Inflammatory macrophage (primary cell): ENCODE measurements around the gene DAB2IP.
A peak's percentile ranks its signal among the peaks of the same experiment; 100 is the strongest.

ENCODE experiments used
- DNase-seq, 2 donors: peaks; one replicate each; pipeline ENCODE4 v3.0.0-alpha.2; 2020 to 2022

Gene DAB2IP

DNA sequence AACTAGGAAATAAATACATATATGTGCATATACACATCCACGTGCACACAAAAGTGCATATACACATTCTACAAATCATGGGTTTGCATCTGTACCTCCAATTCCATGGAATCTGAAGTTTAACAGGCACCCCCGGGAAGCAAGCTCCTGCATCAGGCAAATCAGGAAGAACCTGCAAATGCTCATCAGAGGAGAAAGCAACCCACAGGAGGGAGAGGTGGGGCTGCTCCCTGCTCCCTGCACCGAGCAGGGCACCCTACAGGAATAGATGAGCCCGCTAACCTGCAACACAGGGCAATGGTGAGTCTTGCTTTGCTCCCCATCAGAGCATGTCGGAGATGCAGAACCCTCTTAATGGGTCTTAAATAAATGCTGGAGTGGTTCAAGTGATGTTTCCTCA, 151.3 kb downstream of the DAB2IP start:
- DNase-seq: no peak

DNA sequence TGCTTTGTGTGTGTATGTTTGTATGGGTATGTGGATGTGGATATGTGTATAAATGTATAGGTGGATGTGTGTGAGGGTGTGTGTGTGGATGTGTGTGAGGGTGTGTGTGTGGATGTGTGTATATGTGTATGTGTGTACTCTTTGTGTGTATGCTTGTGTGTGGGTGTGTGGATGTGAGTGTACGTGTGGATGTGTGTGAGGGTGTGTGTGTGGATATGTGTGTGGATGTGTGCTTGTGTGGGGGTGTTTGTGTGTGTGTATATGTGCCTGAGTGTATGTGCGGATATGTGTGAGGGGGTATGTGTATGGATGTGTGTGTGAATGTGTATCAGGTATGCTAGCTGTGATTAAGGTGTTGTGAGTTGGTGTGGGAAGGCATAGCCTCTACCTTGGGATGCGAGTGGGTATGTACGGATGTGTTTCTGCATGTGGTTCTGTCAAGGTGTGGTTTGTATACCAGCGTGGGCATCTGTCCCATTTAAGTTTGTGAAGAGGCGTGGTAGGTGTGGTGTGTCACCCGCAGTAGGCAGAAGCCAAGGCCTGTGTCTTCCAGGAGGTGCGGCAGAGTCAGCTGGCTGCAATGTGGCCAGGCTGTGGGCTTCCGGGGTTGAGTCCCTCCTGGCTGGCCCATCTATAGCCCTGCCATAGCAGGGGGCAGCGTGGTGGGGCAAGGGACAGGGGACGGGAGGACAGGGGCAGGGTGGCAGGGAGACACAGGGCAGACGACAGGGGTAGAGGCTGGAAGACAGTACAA, 155.8 kb downstream of the DAB2IP start:
- DNase-seq: no peak

DNA sequence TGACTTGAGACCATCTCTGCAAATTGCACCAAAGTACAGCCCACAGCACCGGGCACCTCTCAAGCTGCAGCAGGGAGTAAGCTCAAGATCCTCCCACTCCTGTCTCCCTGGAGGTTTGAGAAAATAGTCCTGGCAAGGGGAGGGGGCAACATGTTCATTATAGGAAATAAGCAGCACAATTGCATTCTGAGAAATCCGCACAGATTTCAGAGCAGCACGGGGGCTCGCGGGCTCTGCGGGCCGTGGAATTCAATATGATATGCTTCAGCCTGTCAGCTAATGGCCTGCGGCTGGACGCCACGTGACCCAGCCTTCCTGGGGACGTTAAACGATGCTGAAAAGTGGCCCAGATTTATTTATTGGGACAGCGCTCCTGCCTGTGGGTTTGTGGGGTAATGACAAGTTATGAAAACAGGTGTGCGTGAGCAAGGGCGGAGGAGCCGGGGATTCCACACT, 156.4 kb downstream of the DAB2IP start:
- no peak for DNase-seq

DNA sequence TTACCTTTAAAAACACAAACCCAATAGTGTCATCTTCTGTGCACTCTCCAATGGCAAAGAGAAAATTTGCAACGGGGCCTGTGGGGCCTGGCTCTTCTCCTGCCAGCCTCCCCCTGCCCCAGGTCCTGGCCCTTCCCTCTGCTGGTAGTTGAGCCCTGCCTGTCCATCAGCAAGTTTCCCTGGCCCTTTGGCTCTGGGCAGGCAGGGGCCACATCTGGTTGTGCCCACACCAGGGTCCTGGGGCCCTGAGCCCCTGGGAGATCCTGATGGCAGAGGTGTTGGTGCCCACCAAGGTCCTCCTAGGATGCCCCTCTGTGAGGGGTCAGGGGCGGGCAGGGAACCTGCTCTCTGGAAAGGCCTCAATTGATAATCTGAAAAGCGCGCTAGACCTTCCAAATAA, 157.3 kb downstream of the DAB2IP start:
- DNase-seq: no peak

DNA sequence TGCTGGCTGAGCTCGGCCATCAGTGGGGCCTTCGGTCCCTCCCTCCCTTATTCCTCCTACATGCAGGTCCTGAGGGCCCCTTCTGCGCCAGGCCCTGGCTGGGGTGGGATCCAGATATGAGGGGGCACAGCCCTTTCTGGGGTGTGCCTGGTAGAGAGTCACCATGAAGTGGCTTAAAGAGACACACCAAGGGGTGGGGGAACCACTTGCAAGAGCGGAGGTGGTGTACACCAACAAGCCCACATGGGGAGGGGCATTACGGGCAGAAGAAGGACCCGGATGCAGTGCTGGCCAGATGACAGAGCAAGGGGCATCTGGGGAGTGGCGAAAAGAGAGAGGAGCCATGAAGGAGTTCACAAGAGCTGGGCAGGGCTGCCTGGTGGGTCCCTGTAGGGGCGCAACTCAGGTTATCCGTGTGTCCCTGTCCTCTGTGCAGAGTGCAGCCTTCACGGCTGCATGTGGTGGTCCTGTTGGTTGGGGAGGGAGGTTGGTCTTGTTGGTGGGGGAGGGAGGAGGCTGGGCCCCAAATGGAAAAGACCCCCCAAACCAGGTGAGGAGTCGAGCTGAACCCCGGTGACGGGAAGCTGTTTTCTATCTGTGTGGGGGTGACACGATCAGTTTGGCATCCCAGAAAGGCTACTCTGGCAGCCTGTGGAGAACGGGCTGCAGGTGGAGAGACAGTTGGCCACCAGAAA, 158.1 kb downstream of the DAB2IP start:
- DNase-seq: no peak

DNA sequence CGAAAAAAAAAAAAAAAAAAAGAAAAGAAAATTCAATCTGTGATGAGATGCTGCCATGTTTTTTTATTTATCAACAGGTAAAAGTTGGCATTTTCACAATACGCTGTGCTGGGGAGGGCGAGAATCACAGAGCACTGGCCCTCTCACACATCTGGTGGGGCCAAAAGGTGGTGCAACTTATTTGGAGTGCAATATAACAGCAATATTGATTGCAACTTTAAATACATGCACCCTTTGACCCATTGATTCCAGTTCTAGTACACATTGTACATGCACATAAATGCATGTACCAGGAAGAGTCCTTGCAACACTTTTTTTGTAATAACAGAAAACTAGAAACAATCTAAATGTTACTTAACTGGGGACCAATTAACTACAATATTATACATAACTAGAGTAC, 159.1 kb downstream of the DAB2IP start:
- no peak for DNase-seq

DNA sequence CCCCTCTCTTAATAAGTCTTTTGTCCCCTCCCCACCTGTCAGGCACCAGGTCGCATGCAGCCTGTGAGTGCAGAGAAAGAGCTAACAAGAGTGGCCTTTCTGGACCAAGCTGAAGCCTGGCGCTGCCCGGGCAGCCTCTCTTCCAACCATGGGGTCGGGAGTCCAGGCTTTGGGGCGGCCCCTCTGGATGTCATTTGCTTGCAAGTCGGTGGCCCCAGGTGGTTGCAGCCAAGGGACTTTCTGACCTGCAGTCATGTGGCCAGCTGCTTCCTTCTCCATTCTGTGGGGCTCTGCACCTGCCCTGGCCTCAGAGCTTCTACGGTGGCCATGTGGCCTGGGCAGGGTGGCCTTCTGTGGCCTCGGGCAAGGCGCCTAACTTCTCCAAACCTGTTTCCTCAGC, 159.7 kb downstream of the DAB2IP start:
- DNase-seq: no peak

DNA sequence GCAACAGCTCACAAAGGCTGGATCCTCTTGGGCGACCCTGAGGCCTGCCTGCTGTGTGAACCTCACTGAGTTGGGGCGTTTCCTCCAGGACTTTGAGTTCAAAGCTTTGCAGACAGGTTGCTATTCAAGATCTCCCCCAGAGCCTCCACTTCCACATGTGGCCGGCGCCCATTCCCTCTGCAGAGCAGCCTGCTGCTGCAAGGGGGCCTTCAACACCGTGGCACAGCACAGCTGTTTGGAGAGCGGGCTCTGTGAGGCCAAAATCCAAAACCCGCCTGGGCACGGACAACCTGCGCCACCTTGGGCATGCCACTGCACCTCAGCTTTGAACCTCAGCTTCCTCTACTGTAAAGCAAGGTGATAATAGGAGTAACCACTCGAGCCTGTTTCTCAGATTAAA, 160.3 kb downstream of the DAB2IP start:
- no peak for DNase-seq

DNA sequence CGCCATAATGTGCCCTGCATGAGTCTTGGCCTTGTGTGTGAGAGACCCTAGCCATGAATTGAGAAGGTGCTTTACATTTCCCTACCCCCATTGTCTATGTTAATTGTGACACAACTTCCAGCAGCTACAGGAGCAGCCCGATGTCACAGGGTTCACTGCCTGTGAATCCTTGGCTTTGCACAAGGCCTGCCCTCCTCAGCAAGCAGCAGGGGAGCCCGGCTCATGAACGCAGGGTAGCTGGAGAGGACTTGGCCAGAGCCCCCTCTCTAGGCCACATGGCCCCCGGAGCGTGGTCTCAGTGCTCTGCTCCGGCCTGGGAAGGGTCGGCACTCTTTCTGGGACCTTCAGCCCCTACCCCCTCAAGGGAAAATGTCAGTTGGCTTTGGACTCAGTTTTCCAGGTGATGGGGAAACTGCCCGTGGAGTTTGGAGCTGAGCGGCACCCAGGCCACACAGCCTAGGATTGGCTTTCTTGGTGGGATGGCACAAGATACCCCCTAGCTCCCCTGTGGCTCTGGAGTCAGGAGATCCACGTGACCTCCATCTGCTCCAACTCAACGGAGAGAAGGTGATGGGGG, 160.8 kb downstream of the DAB2IP start:
- DNase-seq: no peak

DNA sequence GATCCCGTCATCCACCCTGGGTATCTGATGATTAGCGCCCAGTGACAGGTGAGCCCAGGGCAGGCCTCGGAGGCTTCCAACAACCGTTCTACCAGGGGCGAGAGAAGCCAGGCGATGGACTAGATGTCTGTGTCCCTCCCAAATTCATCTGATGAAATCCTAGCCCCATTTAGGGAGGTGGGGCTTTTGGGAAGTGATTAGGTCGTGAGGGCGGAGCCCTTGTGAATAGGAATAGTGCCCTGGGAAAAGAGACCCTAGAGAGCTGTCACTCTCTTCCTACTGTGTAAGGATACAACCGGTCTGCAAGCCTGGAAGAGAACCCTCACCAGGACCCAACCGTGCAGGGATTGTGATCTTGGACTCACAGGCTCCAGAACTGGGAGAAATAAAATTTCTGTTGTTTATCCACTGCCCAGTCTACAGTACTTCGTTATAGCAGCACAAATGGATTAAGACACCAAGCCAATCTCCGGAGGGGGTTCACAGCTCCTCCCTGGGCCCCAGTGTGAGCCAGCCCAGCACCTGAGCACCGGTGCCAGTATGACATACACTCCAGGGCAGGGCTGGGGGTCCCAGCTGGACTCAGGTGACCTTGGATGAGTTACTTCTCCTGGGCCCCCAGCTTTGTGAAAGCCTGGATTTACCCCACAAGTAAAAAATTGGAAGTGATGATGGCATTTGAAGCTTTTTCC, 162.2 kb downstream of the DAB2IP start:
- DNase-seq: no peak

DNA sequence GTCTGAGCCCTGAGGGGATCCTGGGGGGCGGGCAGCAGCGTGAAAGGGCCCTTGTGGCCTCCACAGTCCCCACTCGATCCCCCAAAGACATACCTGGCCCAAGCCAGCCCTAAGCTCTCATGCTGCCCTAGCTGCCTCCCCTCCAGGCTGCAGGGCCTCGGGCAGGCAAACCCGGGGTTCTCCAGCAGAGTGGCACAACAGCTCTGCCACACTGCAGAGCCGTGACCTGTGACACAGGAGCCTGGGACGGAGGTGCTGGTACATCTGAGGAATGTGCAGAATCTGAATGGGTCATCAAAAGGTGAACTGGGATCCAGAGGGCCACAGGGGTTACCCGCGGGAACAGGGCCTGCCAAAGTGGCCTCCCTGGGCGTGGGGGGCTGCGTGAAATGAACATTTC, 163.2 kb downstream of the DAB2IP start:
- DNase-seq: no peak

DNA sequence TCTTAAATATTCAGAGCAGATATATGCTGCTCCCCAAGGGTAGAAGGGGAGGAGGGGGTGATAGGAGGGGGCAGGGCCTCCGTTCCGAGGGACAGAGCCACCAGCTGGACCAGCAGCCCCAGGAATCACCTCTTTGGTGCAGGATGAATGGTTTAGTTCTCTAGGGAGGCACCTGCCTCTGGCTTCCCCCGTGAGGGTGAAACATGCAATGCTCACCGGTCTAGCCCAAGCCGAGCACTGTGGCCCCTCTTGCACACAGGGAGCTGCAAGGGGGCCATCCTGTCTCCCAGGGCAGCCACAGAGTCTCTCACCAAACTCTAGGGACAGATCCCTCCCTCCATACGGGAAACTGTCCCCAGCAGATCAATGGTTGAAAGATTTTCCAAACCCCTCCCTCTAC, 163.7 kb downstream of the DAB2IP start:
- DNase-seq: no peak

DNA sequence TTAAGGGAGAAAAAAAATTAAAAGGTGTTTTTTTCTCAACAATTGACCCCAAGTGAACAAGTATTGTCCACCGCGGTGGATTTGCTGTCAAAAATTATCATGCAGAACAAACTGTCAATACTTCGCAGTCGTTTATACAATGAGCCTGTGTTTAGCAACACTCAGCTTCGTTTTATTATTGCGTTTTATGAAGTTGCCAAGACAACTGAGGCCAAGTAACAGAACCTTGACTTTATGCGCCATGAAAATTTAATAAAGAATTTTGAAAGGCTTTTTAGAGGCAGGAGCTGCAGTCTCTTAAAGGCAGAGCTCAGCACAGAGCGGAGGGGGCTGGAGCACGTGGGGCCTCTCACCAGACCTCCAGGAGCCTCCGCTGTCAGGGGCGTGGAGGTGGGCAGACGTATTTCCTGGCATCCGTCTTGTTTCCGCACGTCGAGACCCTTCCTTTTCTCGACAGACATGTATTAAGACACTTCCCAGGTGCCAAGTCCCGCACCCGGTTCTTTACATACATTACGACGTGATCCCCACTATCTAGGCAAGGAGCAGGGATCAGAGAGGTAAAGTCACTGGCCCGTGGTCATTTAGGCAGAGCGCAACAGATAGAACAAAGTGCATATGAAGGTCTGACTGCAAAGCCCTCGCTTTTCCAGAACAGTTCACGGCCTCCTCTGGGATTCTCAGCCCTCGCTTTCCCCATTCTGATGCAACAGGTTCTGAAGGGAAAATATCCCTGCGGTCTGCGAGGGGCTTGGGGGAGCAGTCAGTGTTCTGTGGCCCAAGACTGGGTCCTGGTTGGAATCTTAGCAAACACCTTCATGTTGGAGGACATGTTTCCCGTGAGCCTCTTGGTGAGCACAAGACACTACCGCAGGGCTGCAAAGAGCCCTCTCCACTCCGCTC, 164.4 kb downstream of the DAB2IP start:
- no peak for DNase-seq

DNA sequence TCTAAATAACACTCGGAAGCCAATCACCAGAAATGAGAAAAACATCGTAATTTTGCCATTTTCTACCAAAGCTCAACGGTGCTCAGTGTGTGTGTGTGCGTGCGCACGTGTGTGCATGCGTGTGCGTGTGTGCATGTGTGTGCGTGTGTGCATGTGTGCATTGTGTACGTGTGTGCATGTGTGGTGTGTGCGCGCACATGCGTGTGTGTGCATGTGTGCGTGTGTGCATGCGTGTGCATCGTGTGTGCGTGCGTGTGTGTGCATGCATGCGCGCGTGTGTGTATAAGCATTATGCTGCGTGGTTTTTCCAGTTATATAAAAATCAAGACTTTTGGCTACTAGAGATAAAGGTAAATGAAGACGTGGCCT, 165.0 kb downstream of the DAB2IP start:
- no peak for DNase-seq

DNA sequence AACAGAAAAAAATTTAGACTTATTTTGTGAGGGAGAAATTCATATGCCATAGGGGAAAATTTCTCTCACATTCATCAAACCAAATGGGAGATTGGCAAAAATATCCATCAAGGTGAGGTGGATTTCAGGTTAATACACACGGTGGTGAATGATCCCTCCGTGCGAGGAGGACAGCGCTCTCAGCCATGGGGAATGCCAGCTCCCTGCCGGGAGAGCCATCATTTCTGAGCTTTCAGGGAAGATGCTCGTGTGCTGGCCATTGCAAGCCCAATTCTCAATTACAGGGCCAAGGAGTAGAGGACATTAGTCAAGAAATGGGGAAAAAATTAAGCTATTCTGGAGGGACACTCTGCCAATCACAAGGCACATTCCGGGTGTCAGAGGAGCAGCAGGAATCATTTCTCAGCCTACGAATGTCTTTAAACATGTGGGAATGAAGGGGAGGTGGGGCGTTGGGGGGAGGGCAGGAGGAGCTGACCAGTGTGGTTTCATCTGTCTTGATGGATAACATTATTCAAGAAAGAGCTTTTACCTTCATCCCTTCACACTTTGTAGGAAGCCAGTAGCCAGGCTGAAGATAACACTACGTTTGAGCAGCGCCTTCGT, 165.5 kb downstream of the DAB2IP start:
- DNase-seq: no peak

DNA sequence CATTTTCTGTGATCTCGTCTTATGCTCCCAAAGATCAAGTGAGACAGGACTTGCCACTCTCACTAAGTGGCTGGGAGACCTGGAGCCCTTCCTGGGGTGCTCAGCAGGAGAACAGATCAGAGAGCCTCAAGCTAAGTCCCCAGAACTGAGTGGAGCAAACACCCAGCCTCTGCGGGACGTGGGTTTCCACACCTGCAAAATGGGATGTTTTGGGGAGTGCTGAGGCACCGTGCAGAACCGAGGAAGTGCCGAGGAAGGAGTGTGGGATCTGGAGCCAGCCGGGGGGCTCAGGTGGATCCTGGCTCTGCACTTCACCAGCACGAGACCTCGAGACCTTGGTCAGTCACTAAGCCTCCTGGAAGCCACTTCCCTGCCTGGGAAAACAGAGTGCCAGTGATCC, 166.0 kb downstream of the DAB2IP start:
- no peak for DNase-seq

DNA sequence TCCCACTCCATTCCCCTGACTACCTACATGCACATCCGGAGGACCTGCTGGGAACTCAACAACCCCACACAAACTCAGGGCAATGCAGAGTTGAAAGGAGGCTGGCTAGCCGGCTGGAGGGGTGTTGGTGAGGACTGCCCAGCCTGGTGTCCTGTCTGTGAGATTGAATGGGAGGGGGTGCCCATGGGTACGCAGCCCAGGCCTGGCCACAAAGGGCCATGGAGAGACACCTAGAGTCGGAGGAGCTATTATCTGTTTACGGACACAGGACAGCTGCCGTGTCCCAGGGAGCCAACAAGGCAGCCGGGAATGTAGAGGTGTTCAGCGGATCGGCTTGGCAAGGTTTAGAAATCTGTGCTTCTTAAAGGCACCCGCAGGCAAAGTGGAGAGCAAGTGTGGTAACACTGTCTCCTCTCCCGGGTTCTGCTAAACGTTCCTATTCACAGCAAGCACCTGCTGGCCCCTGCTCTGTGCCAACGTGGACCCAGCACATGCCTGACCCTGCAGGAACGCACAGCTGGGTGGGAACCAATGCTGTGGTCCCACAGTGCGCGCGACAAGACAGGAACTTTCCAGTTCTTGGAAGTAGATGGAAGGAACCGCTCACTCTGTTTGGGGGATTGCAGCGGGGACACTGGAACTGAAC, 166.7 kb downstream of the DAB2IP start:
- no peak for DNase-seq

DNA sequence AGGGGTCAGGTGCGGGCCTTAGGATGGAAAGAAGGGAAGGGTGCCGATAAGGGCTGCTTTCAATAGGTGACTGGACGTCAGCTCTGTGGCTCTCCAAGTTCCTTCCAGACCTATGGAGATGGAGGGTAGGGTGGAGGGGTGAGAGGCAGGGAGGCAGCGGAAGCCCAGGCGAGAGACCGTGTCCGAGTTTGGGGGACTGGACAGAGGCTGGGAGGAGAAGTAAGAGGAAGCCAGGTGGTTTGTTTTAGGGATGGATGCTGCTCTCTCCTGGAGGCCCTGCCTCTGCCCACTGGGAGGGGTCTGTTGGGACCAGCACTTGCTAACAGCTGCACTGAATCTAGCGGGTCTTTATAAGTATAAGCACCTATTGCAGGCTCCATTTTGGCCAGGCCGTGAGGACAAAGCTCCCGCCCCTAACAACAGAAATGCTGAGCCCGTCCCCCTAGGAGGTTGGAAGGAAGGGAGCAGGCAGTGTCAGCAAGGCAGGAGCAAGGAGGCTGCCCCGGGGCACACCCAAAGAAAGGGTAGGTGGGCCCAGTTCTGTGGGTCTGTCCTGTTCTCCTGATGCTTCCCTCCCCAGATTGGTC, 167.5 kb downstream of the DAB2IP start:
- DNase-seq: no peak

DNA sequence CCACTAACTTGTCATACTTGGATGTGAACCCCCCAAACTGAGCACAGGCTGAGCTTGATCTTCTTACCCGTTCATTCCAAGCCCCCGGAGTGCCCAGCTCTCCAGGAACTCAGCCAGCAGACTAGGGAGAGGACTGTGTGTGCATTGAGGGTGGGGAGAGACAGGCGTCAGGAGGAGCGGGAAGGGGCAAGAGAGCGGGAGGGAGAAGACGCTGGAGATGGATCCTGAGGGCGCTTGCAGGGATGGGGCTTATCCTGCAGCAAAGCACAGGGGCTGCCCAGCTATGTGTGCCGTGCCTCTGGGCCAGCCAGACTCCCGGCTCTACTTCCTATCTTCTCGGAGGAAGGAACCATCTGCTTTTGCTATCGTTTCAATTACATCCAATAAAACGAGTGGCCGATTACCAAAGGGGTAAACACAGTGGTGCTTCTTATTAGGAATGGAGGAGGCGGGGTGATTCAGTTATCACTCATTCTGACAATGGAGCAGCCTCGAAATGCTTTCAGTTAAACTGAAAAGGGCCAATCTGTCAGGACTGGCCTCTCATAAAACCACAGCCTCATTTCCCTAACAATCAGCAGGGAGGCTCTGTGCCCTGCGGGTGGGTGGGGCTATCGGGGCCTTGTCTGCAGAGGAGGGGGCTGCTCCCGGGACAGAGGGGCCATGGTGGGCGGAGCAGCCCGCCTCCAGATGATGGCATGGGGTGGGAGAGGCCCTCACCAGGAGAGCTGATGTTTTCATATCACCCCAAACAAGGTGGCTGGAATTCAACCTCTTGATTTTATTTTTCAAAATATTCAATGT, 168.2 kb downstream of the DAB2IP start:
- DNase-seq: peak in 1 of 2 donors; percentile 2
